ENCODE measurements around the gene PMM1. TPM values are rescaled to one million over a fixed set of nuclear protein-coding genes. Genes with fewer than 3 reads are reported as not detected.

The PMM1 gene
- total and polyA plus RNA-seq, 2 of the 13 experiments (the other 11 are each of a cell fraction or from before 2014, with no cell fraction given), result 17.8 to 95.6 TPM

DNA sequence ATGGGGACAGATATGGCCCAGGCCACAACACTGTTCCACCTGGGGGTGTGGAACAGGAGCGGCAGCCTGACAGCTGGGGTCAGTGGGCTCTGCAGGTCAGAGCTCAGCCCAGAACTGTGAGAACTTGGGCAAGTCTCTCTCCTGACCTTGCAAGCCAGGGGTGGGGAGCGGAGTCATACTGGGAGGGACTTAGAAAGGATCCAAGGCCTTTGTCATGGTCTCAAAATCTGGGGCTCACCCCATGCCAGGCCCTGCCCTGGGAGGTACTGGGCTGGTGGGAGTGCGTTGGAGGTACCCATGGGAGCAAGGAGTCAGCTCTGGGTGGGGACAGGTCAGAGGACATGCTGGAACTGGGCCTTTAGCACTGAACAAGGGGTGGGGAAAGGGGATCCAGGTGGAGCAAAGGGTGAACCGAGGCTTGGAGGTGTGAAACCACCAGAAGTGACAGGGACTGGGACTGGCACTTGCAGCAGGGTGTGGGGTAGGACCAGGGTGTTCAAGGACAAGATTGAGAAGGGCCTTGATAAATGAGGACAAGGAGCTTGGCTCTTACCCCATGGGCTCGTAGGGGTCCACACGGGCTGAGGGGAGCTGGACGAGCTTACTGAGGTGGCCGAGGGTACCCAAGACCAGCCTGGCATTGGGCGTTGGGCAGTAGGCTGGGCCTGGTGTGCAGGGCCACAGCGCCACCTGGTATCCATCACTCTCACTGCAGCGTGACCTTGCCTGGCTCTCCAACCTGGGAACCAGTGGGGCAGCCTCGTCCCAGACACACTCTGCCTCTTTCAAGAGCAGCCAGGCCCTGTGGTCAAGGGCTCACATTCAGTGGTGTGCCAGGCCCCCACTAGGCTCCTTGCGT lies 7.4 kb upstream of the PMM1 start (continued):
- TF ChIP-seq ATF6 (CRISPR knock-in tag; conservative IDR thresholded peaks at IDR 0.05) (no peak), KDM3A (CRISPR knock-in tag; IDR thresholded peaks at IDR 0.05; ENCODE audit: low read depth) (0 out of 2 replicates have a peak, but pooled peaks have one; percentile 39), FOXM1 (CRISPR knock-in tag; IDR thresholded peaks at IDR 0.05) (no peak), HDAC1 (CRISPR knock-in tag; IDR thresholded peaks at IDR 0.05) (no peak), UBTF (CRISPR knock-in tag; IDR thresholded peaks at IDR 0.05) (peak; percentile 29; the same call in 1 of the 2 replicates), CCAR2 (optimal IDR thresholded peaks at IDR 0.05; ENCODE audit: low read depth, low read length) (no peak), GMEB2 (CRISPR knock-in tag; IDR thresholded peaks at IDR 0.05; ENCODE audit: low read depth) (no peak), WIZ (CRISPR knock-in tag; IDR thresholded peaks at IDR 0.05) (no peak), ZNF501 (CRISPR knock-in tag; IDR thresholded peaks at IDR 0.05) (no peak), ZNF296 (CRISPR knock-in tag; conservative IDR thresholded peaks at IDR 0.05) (no peak), KAT7 (CRISPR knock-in tag; IDR thresholded peaks at IDR 0.05; ENCODE audit: borderline replicate concordance) (no peak; the same call in 1 of the 2 replicates)
- TF ChIP-seq, protein P1, sequence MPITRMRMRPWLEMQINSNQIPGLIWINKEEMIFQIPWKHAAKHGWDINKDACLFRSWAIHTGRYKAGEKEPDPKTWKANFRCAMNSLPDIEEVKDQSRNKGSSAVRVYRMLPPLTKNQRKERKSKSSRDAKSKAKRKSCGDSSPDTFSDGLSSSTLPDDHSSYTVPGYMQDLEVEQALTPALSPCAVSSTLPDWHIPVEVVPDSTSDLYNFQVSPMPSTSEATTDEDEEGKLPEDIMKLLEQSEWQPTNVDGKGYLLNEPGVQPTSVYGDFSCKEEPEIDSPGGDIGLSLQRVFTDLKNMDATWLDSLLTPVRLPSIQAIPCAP (CRISPR knock-in tag; IDR thresholded peaks at IDR 0.05; ENCODE audit: low read depth), result no peak
- TF ChIP-seq, protein P2, sequence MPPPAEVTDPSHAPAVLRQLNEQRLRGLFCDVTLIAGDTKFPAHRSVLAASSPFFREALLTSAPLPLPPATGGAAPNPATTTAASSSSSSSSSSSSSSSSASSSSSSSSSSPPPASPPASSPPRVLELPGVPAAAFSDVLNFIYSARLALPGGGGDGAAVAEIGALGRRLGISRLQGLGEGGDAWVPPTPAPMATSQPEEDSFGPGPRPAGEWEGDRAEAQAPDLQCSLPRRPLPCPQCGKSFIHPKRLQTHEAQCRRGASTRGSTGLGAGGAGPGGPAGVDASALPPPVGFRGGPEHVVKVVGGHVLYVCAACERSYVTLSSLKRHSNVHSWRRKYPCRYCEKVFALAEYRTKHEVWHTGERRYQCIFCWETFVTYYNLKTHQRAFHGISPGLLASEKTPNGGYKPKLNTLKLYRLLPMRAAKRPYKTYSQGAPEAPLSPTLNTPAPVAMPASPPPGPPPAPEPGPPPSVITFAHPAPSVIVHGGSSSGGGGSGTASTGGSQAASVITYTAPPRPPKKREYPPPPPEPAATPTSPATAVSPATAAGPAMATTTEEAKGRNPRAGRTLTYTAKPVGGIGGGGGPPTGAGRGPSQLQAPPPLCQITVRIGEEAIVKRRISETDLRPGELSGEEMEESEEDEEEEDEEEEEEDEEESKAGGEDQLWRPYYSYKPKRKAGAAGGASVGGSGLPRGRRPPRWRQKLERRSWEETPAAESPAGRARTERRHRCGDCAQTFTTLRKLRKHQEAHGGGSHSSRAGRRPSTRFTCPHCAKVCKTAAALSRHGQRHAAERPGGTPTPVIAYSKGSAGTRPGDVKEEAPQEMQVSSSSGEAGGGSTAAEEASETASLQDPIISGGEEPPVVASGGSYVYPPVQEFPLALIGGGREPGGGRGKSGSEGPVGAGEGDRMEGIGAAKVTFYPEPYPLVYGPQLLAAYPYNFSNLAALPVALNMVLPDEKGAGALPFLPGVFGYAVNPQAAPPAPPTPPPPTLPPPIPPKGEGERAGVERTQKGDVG (CRISPR knock-in tag; IDR thresholded peaks at IDR 0.05; ENCODE audit: borderline replicate concordance), result no peak
- TF ChIP-seq, protein P3, sequence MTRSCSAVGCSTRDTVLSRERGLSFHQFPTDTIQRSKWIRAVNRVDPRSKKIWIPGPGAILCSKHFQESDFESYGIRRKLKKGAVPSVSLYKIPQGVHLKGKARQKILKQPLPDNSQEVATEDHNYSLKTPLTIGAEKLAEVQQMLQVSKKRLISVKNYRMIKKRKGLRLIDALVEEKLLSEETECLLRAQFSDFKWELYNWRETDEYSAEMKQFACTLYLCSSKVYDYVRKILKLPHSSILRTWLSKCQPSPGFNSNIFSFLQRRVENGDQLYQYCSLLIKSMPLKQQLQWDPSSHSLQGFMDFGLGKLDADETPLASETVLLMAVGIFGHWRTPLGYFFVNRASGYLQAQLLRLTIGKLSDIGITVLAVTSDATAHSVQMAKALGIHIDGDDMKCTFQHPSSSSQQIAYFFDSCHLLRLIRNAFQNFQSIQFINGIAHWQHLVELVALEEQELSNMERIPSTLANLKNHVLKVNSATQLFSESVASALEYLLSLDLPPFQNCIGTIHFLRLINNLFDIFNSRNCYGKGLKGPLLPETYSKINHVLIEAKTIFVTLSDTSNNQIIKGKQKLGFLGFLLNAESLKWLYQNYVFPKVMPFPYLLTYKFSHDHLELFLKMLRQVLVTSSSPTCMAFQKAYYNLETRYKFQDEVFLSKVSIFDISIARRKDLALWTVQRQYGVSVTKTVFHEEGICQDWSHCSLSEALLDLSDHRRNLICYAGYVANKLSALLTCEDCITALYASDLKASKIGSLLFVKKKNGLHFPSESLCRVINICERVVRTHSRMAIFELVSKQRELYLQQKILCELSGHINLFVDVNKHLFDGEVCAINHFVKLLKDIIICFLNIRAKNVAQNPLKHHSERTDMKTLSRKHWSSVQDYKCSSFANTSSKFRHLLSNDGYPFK (CRISPR knock-in tag; IDR thresholded peaks at IDR 0.05; ENCODE audit: borderline replicate concordance), result peak; percentile 31; the same call in 1 of the 2 replicates

All from HepG2 (cell line).